IMR-90 (cell line): ENCODE measurements around the gene HSPA12A. TPM values are rescaled to one million over a fixed set of nuclear protein-coding genes. Genes with fewer than 3 reads are reported as not detected.
A peak's percentile ranks its signal among the peaks of the same experiment; 100 is the strongest.

Experiments used
- ATAC-seq: fragments of 200-7000 bp; cut with Tn5 transposase; 2 replicates; pipeline ENCODE4 v1.9.1; 2020; ENCODE audit warnings: low read depth, mild to moderate bottlenecking, moderate library complexity
- BruUV-seq: library from RNA; stranded (reverse); fragments of 400-500 nt; replicated peaks from 2 replicates; lab custom pipeline; 2021; lab: Mats Ljungman, UMichigan
- CTCF ChIA-PET: fragments of 300-600 bp; formaldehyde crosslinking; extraction: SDS; loops from one replicate; lab custom pipeline; 2021; ENCODE audit warnings: antibody characterized with exemption; lab: Yijun Ruan, JAX
- POLR2A ChIA-PET: fragments of 300-600 bp; sonication (Branson Sonifier 250); formaldehyde crosslinking; loops from one replicate; lab custom pipeline; 2022; ENCODE audit warnings: antibody characterized with exemption; ENCODE audit not compliant: unreplicated experiment; lab: Charles Lee
- DNase-seq: peaks from one replicate; pipeline ENCODE4 v3.0.0; 2013
- H2AFZ ChIP-seq: replicated peaks from 2 replicates; pipeline ENCODE3; 2013; ENCODE audit warnings: low read length, mild to moderate bottlenecking; ENCODE audit not compliant: poor library complexity
- H2AK5ac ChIP-seq: 2 replicates; pipeline ENCODE4 v1.6.1; 2013; ENCODE audit warnings: low read depth, low read length, inconsistent platforms
- H2AK9ac ChIP-seq: replicated peaks from 2 replicates; pipeline ENCODE3; 2013; ENCODE audit warnings: mild to moderate bottlenecking, low read depth, low read length, moderate library complexity; ENCODE audit not compliant: poor library complexity
- H2BK120ac ChIP-seq: 2 replicates; pipeline ENCODE4 v1.6.1; 2013; ENCODE audit warnings: low read depth, low read length, inconsistent platforms
- H2BK15ac ChIP-seq: 3 replicates; pipeline ENCODE4 v1.6.1; 2013; ENCODE audit warnings: low read depth, low read length, inconsistent platforms
- H2BK20ac ChIP-seq: 2 replicates; pipeline ENCODE4 v1.6.1; 2013; ENCODE audit warnings: low read depth, mild to moderate bottlenecking, inconsistent platforms, low read length, moderate library complexity
- H2BK5ac ChIP-seq: 2 replicates; pipeline ENCODE4 v1.6.1; 2013; ENCODE audit warnings: mild to moderate bottlenecking, low read depth, low read length, inconsistent platforms; ENCODE audit not compliant: poor library complexity, severe bottlenecking
- H3K14ac ChIP-seq: replicated peaks from 2 replicates; pipeline ENCODE4 v1.6.1; 2013; ENCODE audit warnings: low read depth, low read length, inconsistent platforms
- H3K18ac ChIP-seq: 2 replicates; pipeline ENCODE4 v1.6.1; 2013; ENCODE audit warnings: low read depth, low read length, control low read depth
- H3K23ac ChIP-seq: 2 replicates; pipeline ENCODE4 v1.6.1; 2013; ENCODE audit warnings: low read depth, low read length, inconsistent platforms
- H3K27ac ChIP-seq: 2 replicates; pipeline ENCODE4 v1.5.1; 2013; ENCODE audit warnings: mild to moderate bottlenecking, control low read depth, low read length; ENCODE audit not compliant: insufficient read depth
- H3K27me3 ChIP-seq: 2 replicates; pipeline ENCODE4 v1.6.1; 2013; ENCODE audit warnings: low read length; ENCODE audit not compliant: control insufficient read depth, insufficient read depth
- H3K36me3 ChIP-seq: 2 replicates; pipeline ENCODE4 v1.6.1; 2013; ENCODE audit warnings: low read length, mixed read lengths; ENCODE audit not compliant: control insufficient read depth, insufficient read depth
- H3K4ac ChIP-seq: 2 replicates; pipeline ENCODE4 v1.6.1; 2013; ENCODE audit warnings: low read depth, low read length, inconsistent platforms
- H3K4me1 ChIP-seq: 2 replicates; pipeline ENCODE4 v1.6.1; 2013; ENCODE audit warnings: low read length, mixed read lengths; ENCODE audit not compliant: control insufficient read depth, insufficient read depth
- H3K4me2 ChIP-seq: 2 replicates; pipeline ENCODE4 v1.6.1; 2013; ENCODE audit warnings: low read depth, mild to moderate bottlenecking, control low read depth, low read length, moderate library complexity
- H3K4me3 ChIP-seq: 2 replicates; pipeline ENCODE4 v1.5.1; 2013; ENCODE audit warnings: low read depth, mild to moderate bottlenecking, control low read depth, low read length, moderate library complexity; ENCODE audit not compliant: insufficient read depth
- H3K56ac ChIP-seq: 2 replicates; pipeline ENCODE4 v1.6.1; 2013; ENCODE audit warnings: low read length, inconsistent platforms; ENCODE audit not compliant: insufficient read depth; ENCODE audit errors: extremely low read depth
- H3K79me1 ChIP-seq, 2 experiments: 2 replicates each; pipeline ENCODE4 v1.6.1; 2013; ENCODE audit warnings: low read length in 2 of 2, inconsistent platforms in 1 of 2, low read depth in 1 of 2
- H3K9ac ChIP-seq: 2 replicates; pipeline ENCODE4 v1.6.1; 2013; ENCODE audit warnings: low read depth, low read length, control low read depth
- H3K9me1 ChIP-seq: 2 replicates; pipeline ENCODE4 v1.6.1; 2013; ENCODE audit warnings: low read length, inconsistent platforms; ENCODE audit not compliant: insufficient read depth
- H3K9me3 ChIP-seq: 2 replicates; pipeline ENCODE4 v1.6.1; 2013; ENCODE audit warnings: low read length; ENCODE audit not compliant: control insufficient read depth, insufficient read depth
- H4K20me1 ChIP-seq: 2 replicates; pipeline ENCODE4 v1.6.1; 2013; ENCODE audit warnings: low read length, inconsistent platforms; ENCODE audit not compliant: insufficient read depth
- H4K5ac ChIP-seq: 2 replicates; pipeline ENCODE4 v1.6.1; 2013; ENCODE audit warnings: mild to moderate bottlenecking, low read depth, low read length, control low read depth
- H4K8ac ChIP-seq, 2 experiments: 2 replicates each; pipeline ENCODE4 v1.6.1; 2013; ENCODE audit warnings: low read depth in 2 of 2, low read length in 2 of 2, control low read depth in 1 of 2, inconsistent platforms in 1 of 2
- H4K91ac ChIP-seq: 2 replicates; pipeline ENCODE4 v1.6.1; 2013; ENCODE audit warnings: low read depth, low read length, inconsistent platforms; ENCODE audit not compliant: insufficient read depth
- CEBPB ChIP-seq: IDR thresholded peaks from 2 replicates; pipeline ENCODE4 v1.6.1; 2012; ENCODE audit warnings: low read depth, low read length, improper control_type of control experiment
- CHD1 ChIP-seq: IDR thresholded peaks from 2 replicates; pipeline ENCODE4 v1.6.1; 2012; ENCODE audit warnings: low read depth, low read length, improper control_type of control experiment
- CTCF ChIP-seq: conservative IDR thresholded peaks from 2 replicates; pipeline ENCODE4 v1.5.1; 2012; ENCODE audit warnings: mild to moderate bottlenecking, low read depth, low read length, improper control_type of control experiment
- FOS ChIP-seq: fragments of 150-350 bp; IDR thresholded peaks from 2 replicates; pipeline ENCODE4 v1.6.1; 2016; ENCODE audit warnings: low read depth, low read length
- MAFK ChIP-seq: IDR thresholded peaks from 2 replicates; pipeline ENCODE4 v1.6.1; 2012; ENCODE audit warnings: low read depth, low read length, improper control_type of control experiment
- MAZ ChIP-seq: IDR thresholded peaks from 2 replicates; pipeline ENCODE4 v1.6.1; 2012; ENCODE audit warnings: low read depth, mild to moderate bottlenecking, low read length, improper control_type of control experiment, moderate library complexity, borderline replicate concordance
- MXI1 ChIP-seq: IDR thresholded peaks from 2 replicates; pipeline ENCODE4 v1.6.1; 2012; ENCODE audit warnings: low read depth, mild to moderate bottlenecking, low read length, moderate library complexity, borderline replicate concordance
- NFE2L2 ChIP-seq: fragments of 150-350 bp; IDR thresholded peaks from 2 replicates; pipeline ENCODE4 v1.6.1; 2016; ENCODE audit warnings: low read depth, mild to moderate bottlenecking, low read length
- RAD21 ChIP-seq: IDR thresholded peaks from 2 replicates; pipeline ENCODE4 v1.6.1; 2012; ENCODE audit warnings: low read length, improper control_type of control experiment
- RFX5 ChIP-seq: IDR thresholded peaks from 2 replicates; pipeline ENCODE4 v1.8.0; 2012; ENCODE audit warnings: low read depth, mild to moderate bottlenecking, low read length, moderate library complexity
- WGBS, 2 experiments: methylation state at CpG; one replicate each; pipeline versions ENCODE4 v1.1.5 to v1.1.7; 2013; ENCODE audit warnings: missing lambda C conversion rate in 2 of 2; ENCODE audit not compliant: insufficient read length in 1 of 2; ENCODE audit errors: extremely low coverage in 2 of 2; 5-methylcytosine and 5-hydroxymethylcytosine counted together
- dilution Hi-C: fragments of 300-500 bp; cut with HindIII; formaldehyde crosslinking; loops from one replicate; pipeline ENCODE4 v1.14.3; 2018; ENCODE audit warnings: low sequenced_read_pairs; ENCODE audit not compliant: unreplicated experiment
- in situ Hi-C: fragments of 300-500 bp; cut with MboI; formaldehyde crosslinking; loops from 3 replicates; pipeline ENCODE4 v1.14.3; 2019; ENCODE audit warnings: low sequenced_read_pairs, inconsistent platforms, mixed read lengths
- intact Hi-C: fragments of 100-400 bp; cut with micrococcal nuclease; formaldehyde crosslinking; loops from 2 replicates; pipeline ENCODE4 v1.10.0; 2022
- polyA plus RNA-seq, 3 experiments: library from polyadenylated mRNA; depleted of rRNA; stranded (reverse); fragments of >200 nt; gene quantifications; 2 replicates each; pipeline ENCODE4 v1.2.3, GENCODE V29; 2012; ENCODE audit warnings: low replicate concordance in 1 of 3
- total RNA-seq: library from RNA; depleted of rRNA; stranded (reverse); fragments of >200 nt; gene quantifications from 2 replicates; pipeline ENCODE4 v1.2.3, GENCODE V29; 2012
- TF ChIP-seq, protein P1 (sequence below): fragments of 150-350 bp; IDR thresholded peaks from 2 replicates; pipeline ENCODE4 v1.6.1; 2016; ENCODE audit warnings: low read depth, mild to moderate bottlenecking, low read length, moderate library complexity, borderline replicate concordance

The HSPA12A gene
- total and polyA plus RNA-seq, 2 of the 4 experiments (the other 2 are of a cell fraction): 16.1 to 16.7 TPM

DNA sequence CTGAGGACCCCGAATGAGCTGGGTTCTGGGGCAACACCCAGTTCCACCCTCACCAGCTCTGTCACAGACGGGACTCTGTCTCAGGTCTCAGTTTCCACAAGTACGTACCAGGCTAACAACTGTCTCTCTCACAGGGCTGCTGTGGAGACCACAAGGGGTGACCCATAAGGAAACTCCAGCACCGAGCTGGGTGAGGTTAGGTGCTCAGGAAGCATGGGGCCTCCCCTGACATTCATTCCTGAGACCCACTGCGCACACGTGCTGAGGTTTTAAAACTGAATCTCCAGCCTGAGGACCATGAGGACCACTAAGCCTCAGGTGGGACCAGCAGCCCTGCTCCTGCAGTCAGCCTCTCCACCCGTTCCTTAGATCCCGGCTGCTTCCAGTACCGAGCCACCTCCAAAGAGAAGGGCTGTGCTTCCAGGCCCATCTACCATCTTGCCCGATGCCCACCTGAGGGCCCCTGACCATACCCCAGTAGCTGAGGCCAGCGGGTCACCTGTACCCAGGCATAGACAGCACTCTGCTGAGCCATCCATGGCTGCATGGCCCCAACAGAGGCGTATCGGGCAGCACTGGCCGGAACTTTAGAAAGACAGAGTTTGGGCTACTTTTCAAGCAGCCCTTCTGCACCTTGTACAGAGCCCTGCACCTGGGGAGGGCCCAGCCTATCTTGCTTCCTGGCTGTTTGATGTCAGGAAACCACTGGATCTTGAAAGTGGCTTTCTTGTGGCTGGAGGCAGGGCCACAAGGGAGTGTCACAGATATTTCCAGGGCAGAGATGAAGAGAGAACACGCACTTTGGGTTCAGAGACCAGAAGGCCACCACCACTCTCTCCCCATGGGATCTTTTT lies 18.7 kb downstream of the HSPA12A start:
- 98% methylated on average over 6 of the region's 15 CpGs; no CpG with 5 or more reads in 1 of the 2 experiments for WGBS, 2 experiments
- no peak overlapping the region for H3K4ac ChIP-seq
- no peaks in the 10 kb centered on the region for H3K27me3 ChIP-seq
- H2AK5ac ChIP-seq: no peak overlapping the region
- dilution Hi-C loops: no loop called here
- no peak overlapping the region for H3K27ac ChIP-seq
- DNase-seq (no peak), ATAC-seq (no peak)
- intact Hi-C loops: no loop called here
- no peak overlapping the region for H3K56ac ChIP-seq
- H2BK120ac ChIP-seq: no peak overlapping the region
- no peak overlapping the region for H3K4me3 ChIP-seq
- no peak overlapping the region for H3K18ac ChIP-seq
- peak overlapping the region; percentile 15 for H2AK9ac ChIP-seq
- H3K4me2 ChIP-seq: no peak overlapping the region
- H2BK20ac ChIP-seq: no peak overlapping the region
- H2AFZ ChIP-seq: no peak overlapping the region
- H3K23ac ChIP-seq: no peak overlapping the region
- H4K91ac ChIP-seq: no peak overlapping the region
- H3K9me1 ChIP-seq: peaks cover 6% of the 10 kb centered on the region
- no peak overlapping the region for H3K14ac ChIP-seq
- no peak overlapping the region for H2BK15ac ChIP-seq
- ChIA-PET POLR2A (interaction anchor here (0.6 kb wide), 1 partner anchor 11 kb away, joined by 5 read pairs; no protein-coding TSS in a partner anchor), CTCF (interaction anchor here (0.8 to 2.2 kb wide), 3 partner anchors 14 to 65 kb away, joined by 4 to 6 read pairs (median 5); no protein-coding TSS in a partner anchor)
- no peak for TF ChIP-seq CEBPB
- TF ChIP-seq CTCF: no peak
- TF ChIP-seq MXI1: no peak
- no peak for TF ChIP-seq MAFK
- TF ChIP-seq RAD21: no peak
- TF ChIP-seq, protein P1, sequence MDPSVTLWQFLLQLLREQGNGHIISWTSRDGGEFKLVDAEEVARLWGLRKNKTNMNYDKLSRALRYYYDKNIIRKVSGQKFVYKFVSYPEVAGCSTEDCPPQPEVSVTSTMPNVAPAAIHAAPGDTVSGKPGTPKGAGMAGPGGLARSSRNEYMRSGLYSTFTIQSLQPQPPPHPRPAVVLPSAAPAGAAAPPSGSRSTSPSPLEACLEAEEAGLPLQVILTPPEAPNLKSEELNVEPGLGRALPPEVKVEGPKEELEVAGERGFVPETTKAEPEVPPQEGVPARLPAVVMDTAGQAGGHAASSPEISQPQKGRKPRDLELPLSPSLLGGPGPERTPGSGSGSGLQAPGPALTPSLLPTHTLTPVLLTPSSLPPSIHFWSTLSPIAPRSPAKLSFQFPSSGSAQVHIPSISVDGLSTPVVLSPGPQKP: no peak
- no peak for TF ChIP-seq CHD1
- TF ChIP-seq FOS: no peak
- TF ChIP-seq RFX5: no peak
- TF ChIP-seq NFE2L2: no peak
- no peak for TF ChIP-seq MAZ
- BruUV-seq: no TSS peak
- no peaks in the 10 kb centered on the region; the same call in 1 of the 2 replicates for H4K20me1 ChIP-seq
- H2BK5ac ChIP-seq: no peak overlapping the region
- no peak overlapping the region for H3K9ac ChIP-seq
- H3K36me3 ChIP-seq: no peaks in the 10 kb centered on the region
- no peak overlapping the region for H4K8ac ChIP-seq
- H3K79me1 ChIP-seq: peaks cover 27 to 54% of the 10 kb centered on the region in 2 experiments
- H3K4me1 ChIP-seq: peaks cover 19% of the 10 kb centered on the region
- in situ Hi-C loops: no loop called here
- no peak overlapping the region for H4K5ac ChIP-seq
- no peaks in the 10 kb centered on the region for H3K9me3 ChIP-seq
